Neural progenitor cell (in vitro differentiated cells): Measurements from ENCODE around the gene EYS. TPM values are rescaled to one million over a fixed set of nuclear protein-coding genes. Genes with fewer than 3 reads are reported as not detected.

ENCODE experiments used
- DNase-seq: peaks from one replicate; pipeline ENCODE4 v3.0.0-alpha.2; 2016; ENCODE audit warnings: low spot score
- H2AFZ ChIP-seq: fragments of 200-600 bp; sonication (generic); replicated peaks from 2 replicates; pipeline ENCODE4 v1.6.1; 2016; ENCODE audit warnings: antibody characterized with exemption
- H3F3A ChIP-seq: fragments of 200-600 bp; sonication (generic); 2 replicates; pipeline ENCODE4 v1.6.1; 2016; ENCODE audit warnings: antibody characterized with exemption, low read depth
- H3K27ac ChIP-seq: fragments of 200-600 bp; sonication (generic); 2 replicates; pipeline ENCODE4 v1.5.1; 2016; ENCODE audit warnings: mild to moderate bottlenecking
- H3K27me3 ChIP-seq: fragments of 200-600 bp; sonication (generic); 2 replicates; pipeline ENCODE4 v1.6.1; 2016; ENCODE audit warnings: mild to moderate bottlenecking, moderate library complexity
- H3K36me3 ChIP-seq: fragments of 200-600 bp; sonication (generic); 2 replicates; pipeline ENCODE4 v1.5.1; 2016
- H3K4me1 ChIP-seq: fragments of 200-600 bp; sonication (generic); 2 replicates; pipeline ENCODE4 v1.6.1; 2016; ENCODE audit warnings: mixed run types
- H3K4me2 ChIP-seq: fragments of 200-600 bp; sonication (generic); 2 replicates; pipeline ENCODE4 v1.6.1; 2016
- H3K4me3 ChIP-seq: fragments of 200-600 bp; sonication (generic); 2 replicates; pipeline ENCODE4 v1.5.1; 2016
- H3K79me2 ChIP-seq: fragments of 200-600 bp; sonication (generic); 2 replicates; pipeline ENCODE4 v1.6.1; 2016; ENCODE audit warnings: low read depth
- H3K9ac ChIP-seq: fragments of 200-600 bp; sonication (generic); 2 replicates; pipeline ENCODE4 v1.6.1; 2016
- H3K9me3 ChIP-seq: fragments of 200-600 bp; sonication (generic); 2 replicates; pipeline ENCODE4 v1.5.1; 2016; ENCODE audit warnings: low read depth
- H4K20me1 ChIP-seq: fragments of 200-600 bp; sonication (generic); 2 replicates; pipeline ENCODE4 v1.6.1; 2016; ENCODE audit warnings: low read depth
- H3K27ac Mint-ChIP-seq: 3 replicates; pipeline ENCODE4 v1.8.0; 2021; ENCODE audit warnings: mixed read lengths
- H3K27me3 Mint-ChIP-seq: 2 replicates; pipeline ENCODE4 v1.8.0; 2022; ENCODE audit warnings: low read depth, mild to moderate bottlenecking, inconsistent platforms, moderate library complexity, mixed read lengths; ENCODE audit not compliant: insufficient read depth
- H3K36me3 Mint-ChIP-seq: 3 replicates; pipeline ENCODE4 v1.8.0; 2021; ENCODE audit warnings: mixed read lengths
- H3K4me1 Mint-ChIP-seq: 3 replicates; pipeline ENCODE4 v1.8.0; 2021; ENCODE audit warnings: mixed read lengths
- H3K4me3 Mint-ChIP-seq: 3 replicates; pipeline ENCODE4 v1.8.0; 2021; ENCODE audit warnings: mild to moderate bottlenecking, moderate library complexity, mixed read lengths
- H3K9me3 Mint-ChIP-seq: 3 replicates; pipeline ENCODE4 v1.8.0; 2020; ENCODE audit warnings: mixed read lengths
- EZH2 ChIP-seq: fragments of 200-600 bp; sonication (generic); IDR thresholded peaks from 2 replicates; pipeline ENCODE4 v1.6.1; 2017; ENCODE audit warnings: antibody characterized with exemption, mild to moderate bottlenecking, moderate library complexity
- EZH2phosphoT487 ChIP-seq: fragments of 200-600 bp; sonication (generic); IDR thresholded peaks from 2 replicates; pipeline ENCODE4 v1.6.1; 2017; ENCODE audit warnings: antibody characterized with exemption
- total RNA-seq: library from RNA; depleted of rRNA; stranded (reverse); fragments of >200 nt; gene quantifications from 2 replicates; pipeline ENCODE4 v1.2.3, GENCODE V29; 2015; ENCODE audit warnings: low replicate concordance
- TF ChIP-seq, protein P1 (sequence below): fragments of 200-600 bp; sonication (generic); IDR thresholded peaks from 2 replicates; pipeline ENCODE4 v1.5.1; 2017; ENCODE audit warnings: antibody characterized with exemption, mild to moderate bottlenecking

The EYS gene
- total RNA-seq, 1 donor from 2014 or later: not detected

GRCh38 chr6:64299176-64299575, 1407.8 kb downstream of the EYS start:
- no peak overlapping the region for H3K27ac Mint-ChIP-seq
- H3K9me3 Mint-ChIP-seq: peaks cover 41% of the 10 kb centered on the region
- H3K4me2 ChIP-seq: no peak overlapping the region
- H3K27me3 ChIP-seq: no peaks in the 10 kb centered on the region
- TF ChIP-seq, protein P1, sequence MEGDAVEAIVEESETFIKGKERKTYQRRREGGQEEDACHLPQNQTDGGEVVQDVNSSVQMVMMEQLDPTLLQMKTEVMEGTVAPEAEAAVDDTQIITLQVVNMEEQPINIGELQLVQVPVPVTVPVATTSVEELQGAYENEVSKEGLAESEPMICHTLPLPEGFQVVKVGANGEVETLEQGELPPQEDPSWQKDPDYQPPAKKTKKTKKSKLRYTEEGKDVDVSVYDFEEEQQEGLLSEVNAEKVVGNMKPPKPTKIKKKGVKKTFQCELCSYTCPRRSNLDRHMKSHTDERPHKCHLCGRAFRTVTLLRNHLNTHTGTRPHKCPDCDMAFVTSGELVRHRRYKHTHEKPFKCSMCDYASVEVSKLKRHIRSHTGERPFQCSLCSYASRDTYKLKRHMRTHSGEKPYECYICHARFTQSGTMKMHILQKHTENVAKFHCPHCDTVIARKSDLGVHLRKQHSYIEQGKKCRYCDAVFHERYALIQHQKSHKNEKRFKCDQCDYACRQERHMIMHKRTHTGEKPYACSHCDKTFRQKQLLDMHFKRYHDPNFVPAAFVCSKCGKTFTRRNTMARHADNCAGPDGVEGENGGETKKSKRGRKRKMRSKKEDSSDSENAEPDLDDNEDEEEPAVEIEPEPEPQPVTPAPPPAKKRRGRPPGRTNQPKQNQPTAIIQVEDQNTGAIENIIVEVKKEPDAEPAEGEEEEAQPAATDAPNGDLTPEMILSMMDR: no peak
- TF ChIP-seq EZH2phosphoT487 (no peak), EZH2 (no peak)
- H3K79me2 ChIP-seq: no peaks in the 10 kb centered on the region
- H3K36me3 ChIP-seq: no peaks in the 10 kb centered on the region
- H3K4me3 ChIP-seq: no peak overlapping the region
- H3K4me1 ChIP-seq: no peaks in the 10 kb centered on the region
- H3K9me3 ChIP-seq: peaks cover 4% of the 10 kb centered on the region
- H3K4me1 Mint-ChIP-seq: no peaks in the 10 kb centered on the region
- H4K20me1 ChIP-seq: no peaks in the 10 kb centered on the region
- peaks cover 7% of the 10 kb centered on the region for H3F3A ChIP-seq
- H3K27ac ChIP-seq: no peak overlapping the region
- peaks cover 3% of the 10 kb centered on the region for H3K27me3 Mint-ChIP-seq
- no peak overlapping the region for H3K4me3 Mint-ChIP-seq
- H3K36me3 Mint-ChIP-seq: peaks cover 6% of the 10 kb centered on the region
- H3K9ac ChIP-seq: no peak overlapping the region
- no peak for DNase-seq
- H2AFZ ChIP-seq: no peak overlapping the region

- no peak for DNase-seq
- Mint-ChIP-seq H3K27me3 (no peaks in the 10 kb centered on the region), H3K36me3 (peaks cover 3% of the 10 kb centered on the region), H3K9me3 (peaks cover 15% of the 10 kb centered on the region), H3K4me3 (no peak overlapping the region), H3K4me1 (no peaks in the 10 kb centered on the region), H3K27ac (no peak overlapping the region)
- no peaks in the 10 kb centered on the region for H3K9me3 ChIP-seq
- H3K4me3 ChIP-seq: no peak overlapping the region
- no peak overlapping the region for H3K9ac ChIP-seq
- no peaks in the 10 kb centered on the region for H3K27me3 ChIP-seq
- no peaks in the 10 kb centered on the region for H3K36me3 ChIP-seq
- H3K4me2 ChIP-seq: no peak overlapping the region
- H2AFZ ChIP-seq: no peak overlapping the region
- H4K20me1 ChIP-seq: no peaks in the 10 kb centered on the region
- TF ChIP-seq EZH2 (no peak), EZH2phosphoT487 (no peak)
- TF ChIP-seq, protein P1: no peak
- peaks cover 4% of the 10 kb centered on the region for H3F3A ChIP-seq
- no peaks in the 10 kb centered on the region for H3K79me2 ChIP-seq
- no peak overlapping the region for H3K27ac ChIP-seq
- H3K4me1 ChIP-seq: no peaks in the 10 kb centered on the region
Measured at GRCh38 chr6:64294034-64294433, 1413.0 kb downstream of the EYS start.

GRCh38 chr6:64293298-64293697, 1413.7 kb downstream of the EYS start:
- H3K9me3 Mint-ChIP-seq: peaks cover 12% of the 10 kb centered on the region
- no peak overlapping the region for H3K27ac Mint-ChIP-seq
- Histone ChIP-seq H3K79me2 (no peaks in the 10 kb centered on the region), H3K4me1 (no peaks in the 10 kb centered on the region), H3K27ac (no peak overlapping the region), H3K4me2 (no peak overlapping the region), H3K9ac (no peak overlapping the region), H3K4me3 (no peak overlapping the region), H3K27me3 (no peaks in the 10 kb centered on the region), H3K9me3 (no peaks in the 10 kb centered on the region), H3K36me3 (no peaks in the 10 kb centered on the region), H4K20me1 (no peaks in the 10 kb centered on the region), H2AFZ (no peak overlapping the region), H3F3A (no peaks in the 10 kb centered on the region)
- TF ChIP-seq EZH2phosphoT487 (no peak), EZH2 (no peak)
- TF ChIP-seq, protein P1: no peak
- no peak overlapping the region for H3K4me3 Mint-ChIP-seq
- peaks cover 3% of the 10 kb centered on the region for H3K36me3 Mint-ChIP-seq
- no peaks in the 10 kb centered on the region for H3K4me1 Mint-ChIP-seq
- no peak for DNase-seq
- no peaks in the 10 kb centered on the region for H3K27me3 Mint-ChIP-seq
